GM13977 (cell line): ENCODE results near the gene LGALS13.

ENCODE experiments used
- DNase-seq: peaks from one replicate; pipeline ENCODE4 v3.0.0; 2012; ENCODE audit warnings: low spot score
- in situ Hi-C: fragments of 300-500 bp; cut with MboI; formaldehyde crosslinking; loops from one replicate; pipeline ENCODE4 v1.12.0; 2022; ENCODE audit warnings: low sequenced_read_pairs, low pct_unique_long_range_greater_than_20kb, mixed read lengths, inconsistent platforms; ENCODE audit not compliant: unreplicated experiment
- TF ChIP-seq, protein P1 (sequence below): IDR thresholded peaks from 2 replicates; pipeline ENCODE4 v1.5.1; 2012; ENCODE audit warnings: mild to moderate bottlenecking, control low read depth; ENCODE audit not compliant: insufficient read depth; ENCODE audit errors: extremely low read depth, missing control alignments

Gene LGALS13

GRCh38 chr19:39655613-39656012, 53.3 kb downstream of the LGALS13 start, which contains the start of gene LGALS16:
TSS of gene LGALS16 (plus strand) at chr19:39655913. CDS start at chr19:39655962, 49 bp downstream.
- DNase-seq, result no peak
- TF ChIP-seq, protein P1, sequence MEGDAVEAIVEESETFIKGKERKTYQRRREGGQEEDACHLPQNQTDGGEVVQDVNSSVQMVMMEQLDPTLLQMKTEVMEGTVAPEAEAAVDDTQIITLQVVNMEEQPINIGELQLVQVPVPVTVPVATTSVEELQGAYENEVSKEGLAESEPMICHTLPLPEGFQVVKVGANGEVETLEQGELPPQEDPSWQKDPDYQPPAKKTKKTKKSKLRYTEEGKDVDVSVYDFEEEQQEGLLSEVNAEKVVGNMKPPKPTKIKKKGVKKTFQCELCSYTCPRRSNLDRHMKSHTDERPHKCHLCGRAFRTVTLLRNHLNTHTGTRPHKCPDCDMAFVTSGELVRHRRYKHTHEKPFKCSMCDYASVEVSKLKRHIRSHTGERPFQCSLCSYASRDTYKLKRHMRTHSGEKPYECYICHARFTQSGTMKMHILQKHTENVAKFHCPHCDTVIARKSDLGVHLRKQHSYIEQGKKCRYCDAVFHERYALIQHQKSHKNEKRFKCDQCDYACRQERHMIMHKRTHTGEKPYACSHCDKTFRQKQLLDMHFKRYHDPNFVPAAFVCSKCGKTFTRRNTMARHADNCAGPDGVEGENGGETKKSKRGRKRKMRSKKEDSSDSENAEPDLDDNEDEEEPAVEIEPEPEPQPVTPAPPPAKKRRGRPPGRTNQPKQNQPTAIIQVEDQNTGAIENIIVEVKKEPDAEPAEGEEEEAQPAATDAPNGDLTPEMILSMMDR, result no peak
- in situ Hi-C loops, result no loop called here
